Progenitor cell of endocrine pancreas (in vitro differentiated cells): ENCODE measurements around the gene EIF3K. TPM values are rescaled to one million over a fixed set of nuclear protein-coding genes. Genes with fewer than 3 reads are reported as not detected.

ENCODE experiments used
- DNase-seq: peaks from one replicate; pipeline ENCODE4 v3.0.0; 2021; ENCODE audit warnings: low spot score; ENCODE audit not compliant: unreplicated experiment
- H3K27ac Mint-ChIP-seq: 2 replicates; pipeline ENCODE4 v1.8.0; 2021; ENCODE audit warnings: mild to moderate bottlenecking, moderate library complexity, mixed read lengths
- H3K27me3 Mint-ChIP-seq: 2 replicates; pipeline ENCODE4 v1.8.0; 2021; ENCODE audit warnings: mixed read lengths
- H3K36me3 Mint-ChIP-seq: 2 replicates; pipeline ENCODE4 v1.8.0; 2022; ENCODE audit warnings: mixed read lengths; ENCODE audit not compliant: insufficient read depth
- H3K4me1 Mint-ChIP-seq: 2 replicates; pipeline ENCODE4 v1.8.0; 2021; ENCODE audit warnings: low read depth, mixed read lengths
- H3K4me3 Mint-ChIP-seq: 2 replicates; pipeline ENCODE4 v1.8.0; 2021; ENCODE audit warnings: low read depth, mild to moderate bottlenecking, moderate library complexity, mixed read lengths
- H3K9me3 Mint-ChIP-seq: 2 replicates; pipeline ENCODE4 v1.8.0; 2021; ENCODE audit warnings: low read depth, mixed read lengths
- total RNA-seq: library from RNA; stranded (reverse); gene quantifications from 2 replicates; pipeline ENCODE4 v1.2.1, GENCODE V29; 2021
- TF ChIP-seq, protein P1 (sequence below): fragments of 200-600 bp; sonication (generic); IDR thresholded peaks from one replicate; pipeline ENCODE4 v1.5.0; 2021; ENCODE audit warnings: antibody characterized with exemption, mild to moderate bottlenecking; ENCODE audit not compliant: unreplicated experiment

The EIF3K gene
- total RNA-seq, 1 donor from 2014 or later = 193 TPM

GRCh38 chr19:38673030-38673429 is 54.0 kb downstream of the EIF3K start:
- H3K4me3 Mint-ChIP-seq = no peak overlapping the region
- no peaks in the 10 kb centered on the region for H3K9me3 Mint-ChIP-seq
- no peak for DNase-seq
- H3K4me1 Mint-ChIP-seq = peaks cover 77% of the 10 kb centered on the region
- TF ChIP-seq, protein P1, sequence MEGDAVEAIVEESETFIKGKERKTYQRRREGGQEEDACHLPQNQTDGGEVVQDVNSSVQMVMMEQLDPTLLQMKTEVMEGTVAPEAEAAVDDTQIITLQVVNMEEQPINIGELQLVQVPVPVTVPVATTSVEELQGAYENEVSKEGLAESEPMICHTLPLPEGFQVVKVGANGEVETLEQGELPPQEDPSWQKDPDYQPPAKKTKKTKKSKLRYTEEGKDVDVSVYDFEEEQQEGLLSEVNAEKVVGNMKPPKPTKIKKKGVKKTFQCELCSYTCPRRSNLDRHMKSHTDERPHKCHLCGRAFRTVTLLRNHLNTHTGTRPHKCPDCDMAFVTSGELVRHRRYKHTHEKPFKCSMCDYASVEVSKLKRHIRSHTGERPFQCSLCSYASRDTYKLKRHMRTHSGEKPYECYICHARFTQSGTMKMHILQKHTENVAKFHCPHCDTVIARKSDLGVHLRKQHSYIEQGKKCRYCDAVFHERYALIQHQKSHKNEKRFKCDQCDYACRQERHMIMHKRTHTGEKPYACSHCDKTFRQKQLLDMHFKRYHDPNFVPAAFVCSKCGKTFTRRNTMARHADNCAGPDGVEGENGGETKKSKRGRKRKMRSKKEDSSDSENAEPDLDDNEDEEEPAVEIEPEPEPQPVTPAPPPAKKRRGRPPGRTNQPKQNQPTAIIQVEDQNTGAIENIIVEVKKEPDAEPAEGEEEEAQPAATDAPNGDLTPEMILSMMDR = no peak
- H3K27ac Mint-ChIP-seq = peak overlapping the region; percentile 45
- H3K27me3 Mint-ChIP-seq = no peaks in the 10 kb centered on the region
- peaks cover 8% of the 10 kb centered on the region for H3K36me3 Mint-ChIP-seq

GRCh38 chr19:38674388-38675171 is 55.6 kb downstream of the EIF3K start:
- peak overlapping the region; percentile 90 for H3K27ac Mint-ChIP-seq
- DNase-seq = no peak
- no peaks in the 10 kb centered on the region for H3K9me3 Mint-ChIP-seq
- no peak overlapping the region for H3K4me3 Mint-ChIP-seq
- H3K27me3 Mint-ChIP-seq = no peaks in the 10 kb centered on the region
- H3K36me3 Mint-ChIP-seq = peaks cover 6% of the 10 kb centered on the region
- TF ChIP-seq, protein P1 = no peak
- peaks cover 76% of the 10 kb centered on the region for H3K4me1 Mint-ChIP-seq

- H3K4me3 Mint-ChIP-seq = no peak overlapping the region
- H3K27me3 Mint-ChIP-seq = no peaks in the 10 kb centered on the region
- DNase-seq = no peak
- H3K36me3 Mint-ChIP-seq = peaks cover 6% of the 10 kb centered on the region
- H3K9me3 Mint-ChIP-seq = no peaks in the 10 kb centered on the region
- peak overlapping the region; percentile 80 for H3K27ac Mint-ChIP-seq
- TF ChIP-seq, protein P1 = no peak
- peaks cover 73% of the 10 kb centered on the region for H3K4me1 Mint-ChIP-seq
Measured at GRCh38 chr19:38675611-38676010, 56.6 kb downstream of the EIF3K start.

GRCh38 chr19:38676023-38676877 is 57.3 kb downstream of the EIF3K start:
- DNase-seq = no peak
- Mint-ChIP-seq H3K9me3 (no peaks in the 10 kb centered on the region), H3K27ac (peak overlapping the region; percentile 80), H3K36me3 (peaks cover 6% of the 10 kb centered on the region), H3K4me1 (peaks cover 69% of the 10 kb centered on the region), H3K4me3 (no peak overlapping the region), H3K27me3 (no peaks in the 10 kb centered on the region)
- TF ChIP-seq, protein P1 = no peak

GRCh38 chr19:38676878-38677646 is 58.1 kb downstream of the EIF3K start:
- H3K4me1 Mint-ChIP-seq = peaks cover 67% of the 10 kb centered on the region
- H3K27ac Mint-ChIP-seq = peak overlapping the region; percentile 80
- DNase-seq = no peak
- H3K36me3 Mint-ChIP-seq = peaks cover 9% of the 10 kb centered on the region
- TF ChIP-seq, protein P1 = no peak
- H3K9me3 Mint-ChIP-seq = no peaks in the 10 kb centered on the region
- no peak overlapping the region for H3K4me3 Mint-ChIP-seq
- H3K27me3 Mint-ChIP-seq = no peaks in the 10 kb centered on the region
